Activated B cell treated with CpG ODN at 0.5 μM for 24 hours (primary cell): ENCODE measurements around the gene SMG7. TPM values are rescaled to one million over a fixed set of nuclear protein-coding genes. Genes with fewer than 3 reads are reported as not detected.

ENCODE experiments used
- ATAC-seq: fragments of 200-7000 bp; cut with Tn5 transposase; one replicate; pipeline ENCODE4 v1.10.0; 2021; ENCODE audit warnings: low read depth, mild to moderate bottlenecking, moderate library complexity
- CTCF ChIA-PET: fragments of 350-600 bp; sonication (Branson Sonifier 250); formaldehyde crosslinking; loops from one replicate; lab custom pipeline; 2021; ENCODE audit warnings: antibody characterized with exemption; lab: Charles Lee
- POLR2A ChIA-PET: fragments of 350-600 bp; sonication (Branson Sonifier 250); formaldehyde crosslinking; loops from one replicate; lab custom pipeline; 2021; ENCODE audit warnings: antibody characterized with exemption; lab: Charles Lee
- DNase-seq: peaks from one replicate; pipeline ENCODE4 v3.0.0; 2022
- H3K27ac Mint-ChIP-seq: one replicate; pipeline ENCODE4 v1.8.0; 2020; ENCODE audit warnings: mixed read lengths
- H3K27me3 Mint-ChIP-seq: one replicate; pipeline ENCODE4 v1.8.0; 2021; ENCODE audit warnings: mixed read lengths
- H3K36me3 Mint-ChIP-seq: one replicate; pipeline ENCODE4 v1.8.0; 2021; ENCODE audit warnings: low read depth, mixed read lengths
- H3K4me1 Mint-ChIP-seq: one replicate; pipeline ENCODE4 v1.8.0; 2021; ENCODE audit warnings: mixed read lengths
- H3K4me3 Mint-ChIP-seq: one replicate; pipeline ENCODE4 v1.8.0; 2020; ENCODE audit warnings: mild to moderate bottlenecking, mixed read lengths
- H3K9me3 Mint-ChIP-seq: one replicate; pipeline ENCODE4 v1.8.0; 2020; ENCODE audit warnings: mixed read lengths
- intact Hi-C: fragments of 100-400 bp; cut with micrococcal nuclease; formaldehyde crosslinking; loops from one replicate; pipeline ENCODE4 v1.15.1; 2024
- total RNA-seq: library from RNA; stranded (reverse); gene quantifications from 2 replicates; pipeline ENCODE4 v1.2.3, GENCODE V29; 2022
- TF ChIP-seq, protein P1 (sequence below): fragments of 200-600 bp; IDR thresholded peaks from one replicate; pipeline ENCODE4 v1.8.0; 2022; ENCODE audit warnings: antibody characterized with exemption, mild to moderate bottlenecking

Gene SMG7
- total RNA-seq, 1 donor from 2014 or later, result 83.5 TPM

DNA sequence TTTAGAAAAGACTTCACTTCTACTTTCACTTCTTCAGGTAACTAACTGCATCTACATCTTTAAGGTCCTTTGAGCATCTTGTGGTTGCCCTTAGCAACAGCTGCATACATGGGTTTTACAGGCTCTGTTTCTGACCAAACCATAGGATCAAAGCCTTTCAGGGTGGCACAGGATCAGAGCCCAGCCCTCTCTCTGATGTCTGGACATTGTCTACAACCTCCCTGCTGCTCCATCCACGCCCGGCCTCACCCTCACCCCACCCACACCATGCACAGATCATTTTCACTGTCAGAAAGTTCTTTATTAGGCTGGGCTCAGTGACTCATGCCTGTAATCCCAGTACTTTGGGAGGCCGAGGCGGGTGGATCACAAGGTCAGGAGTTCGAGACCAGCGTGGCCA is 112.7 kb downstream of the SMG7 start:
- TF ChIP-seq, protein P1, sequence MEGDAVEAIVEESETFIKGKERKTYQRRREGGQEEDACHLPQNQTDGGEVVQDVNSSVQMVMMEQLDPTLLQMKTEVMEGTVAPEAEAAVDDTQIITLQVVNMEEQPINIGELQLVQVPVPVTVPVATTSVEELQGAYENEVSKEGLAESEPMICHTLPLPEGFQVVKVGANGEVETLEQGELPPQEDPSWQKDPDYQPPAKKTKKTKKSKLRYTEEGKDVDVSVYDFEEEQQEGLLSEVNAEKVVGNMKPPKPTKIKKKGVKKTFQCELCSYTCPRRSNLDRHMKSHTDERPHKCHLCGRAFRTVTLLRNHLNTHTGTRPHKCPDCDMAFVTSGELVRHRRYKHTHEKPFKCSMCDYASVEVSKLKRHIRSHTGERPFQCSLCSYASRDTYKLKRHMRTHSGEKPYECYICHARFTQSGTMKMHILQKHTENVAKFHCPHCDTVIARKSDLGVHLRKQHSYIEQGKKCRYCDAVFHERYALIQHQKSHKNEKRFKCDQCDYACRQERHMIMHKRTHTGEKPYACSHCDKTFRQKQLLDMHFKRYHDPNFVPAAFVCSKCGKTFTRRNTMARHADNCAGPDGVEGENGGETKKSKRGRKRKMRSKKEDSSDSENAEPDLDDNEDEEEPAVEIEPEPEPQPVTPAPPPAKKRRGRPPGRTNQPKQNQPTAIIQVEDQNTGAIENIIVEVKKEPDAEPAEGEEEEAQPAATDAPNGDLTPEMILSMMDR, result no peak
- Mint-ChIP-seq H3K4me3 (no peak overlapping the region), H3K27me3 (no peaks in the 10 kb centered on the region), H3K27ac (peak overlapping the region; percentile 36), H3K9me3 (peaks cover 3% of the 10 kb centered on the region), H3K36me3 (peaks cover 51% of the 10 kb centered on the region), H3K4me1 (peaks cover 49% of the 10 kb centered on the region)
- ChIA-PET CTCF (no interaction called here), POLR2A (interaction anchor here (0.6 kb wide), 2 partner anchors 50 to 1354 kb away, joined by 3 to 6 read pairs; no protein-coding TSS in a partner anchor)
- no peak for ATAC-seq
- DNase-seq, result no peak
- intact Hi-C loops, result no loop called here

DNA sequence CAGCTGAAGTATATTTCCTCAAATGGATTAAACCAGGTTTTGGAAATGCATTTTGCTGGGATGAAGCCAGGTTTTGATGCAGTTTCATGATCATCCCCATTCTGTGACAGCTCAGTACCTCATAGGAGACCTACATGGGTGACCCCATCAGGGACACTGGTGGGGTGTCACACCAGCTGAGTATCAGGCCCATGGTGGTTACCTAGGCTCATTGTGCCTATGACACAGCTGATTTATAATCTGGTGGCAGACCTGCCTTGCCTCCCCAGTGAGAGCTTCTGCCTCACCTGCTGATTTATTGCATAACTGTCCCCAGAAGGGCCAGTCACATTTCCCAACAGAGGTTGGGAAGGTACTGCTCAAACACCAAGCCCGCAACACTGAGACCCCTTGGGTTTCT is 114.2 kb downstream of the SMG7 start:
- no peak overlapping the region for H3K27ac Mint-ChIP-seq
- DNase-seq (no peak), ATAC-seq (no peak)
- peaks cover 53% of the 10 kb centered on the region for H3K4me1 Mint-ChIP-seq
- POLR2A ChIA-PET, result no interaction called here
- H3K36me3 Mint-ChIP-seq, result peaks cover 49% of the 10 kb centered on the region
- CTCF ChIA-PET, result interaction anchor here (1.4 kb wide), 1 partner anchor 18 kb away, joined by 5 read pairs; no protein-coding TSS in a partner anchor
- H3K27me3 Mint-ChIP-seq, result no peaks in the 10 kb centered on the region
- TF ChIP-seq, protein P1, result no peak
- no peak overlapping the region for H3K4me3 Mint-ChIP-seq
- intact Hi-C loops, result no loop called here
- peaks cover 3% of the 10 kb centered on the region for H3K9me3 Mint-ChIP-seq

DNA sequence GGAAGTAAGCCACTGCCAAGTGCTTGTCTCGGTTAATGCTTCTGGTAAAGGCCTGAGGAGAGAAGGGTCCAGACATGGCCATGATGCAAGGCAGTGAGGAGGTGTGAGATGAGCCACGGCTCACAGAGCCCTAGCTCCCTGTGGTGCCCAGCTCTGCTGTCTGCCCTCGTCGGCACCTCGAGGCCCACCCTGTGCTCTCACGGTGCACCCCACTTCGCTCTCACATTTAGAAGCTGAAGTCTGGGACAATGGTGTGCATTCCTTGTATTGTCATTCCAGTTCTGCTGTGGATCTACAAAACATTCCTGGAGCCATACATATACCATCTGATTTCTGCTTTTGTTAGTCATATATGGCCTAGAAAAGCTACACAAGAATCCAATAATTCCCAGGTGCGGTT is 114.6 kb downstream of the SMG7 start:
- CTCF ChIA-PET, result interaction anchor here (1.4 kb wide), 1 partner anchor 18 kb away, joined by 5 read pairs; no protein-coding TSS in a partner anchor
- POLR2A ChIA-PET, result no interaction called here
- ATAC-seq (no peak), DNase-seq (no peak)
- TF ChIP-seq, protein P1, result no peak
- Mint-ChIP-seq H3K4me1 (peaks cover 54% of the 10 kb centered on the region), H3K27ac (no peak overlapping the region), H3K9me3 (peaks cover 3% of the 10 kb centered on the region), H3K27me3 (no peaks in the 10 kb centered on the region), H3K36me3 (peaks cover 47% of the 10 kb centered on the region), H3K4me3 (no peak overlapping the region)
- intact Hi-C loops, result no loop called here

DNA sequence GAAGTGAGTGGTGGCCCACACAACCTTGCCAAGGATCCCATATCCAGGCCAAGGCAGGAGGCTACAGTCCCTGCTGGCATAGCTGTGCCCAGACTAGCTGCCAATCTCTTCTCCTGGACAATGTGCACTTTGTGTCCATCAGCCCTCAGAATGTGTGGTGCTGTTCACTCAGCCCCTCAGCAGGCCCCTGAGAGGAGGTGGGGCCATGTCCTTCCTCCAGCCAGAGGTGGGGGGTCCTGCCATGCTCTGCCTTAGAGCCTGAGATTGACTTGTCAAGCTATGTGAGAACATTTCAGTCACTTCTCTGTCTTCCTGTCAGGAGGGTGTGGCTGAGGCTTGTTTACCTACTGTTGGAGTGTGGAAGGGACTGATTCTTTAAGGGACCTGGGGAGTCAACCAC is 116.5 kb downstream of the SMG7 start:
- POLR2A ChIA-PET, result interaction anchor here (0.9 to 4.2 kb wide), 9 partner anchors 11 to 117 kb away, joined by 3 to 80 read pairs (median 35); partner anchors contain the start of genes ARPC5 and SMG7
- peak overlapping the region; percentile 92 for H3K27ac Mint-ChIP-seq
- peaks cover 37% of the 10 kb centered on the region for H3K36me3 Mint-ChIP-seq
- DNase-seq, result no peak
- H3K9me3 Mint-ChIP-seq, result peaks cover 3% of the 10 kb centered on the region
- TF ChIP-seq, protein P1, result no peak
- intact Hi-C loops, result no loop called here
- ATAC-seq, result no peak
- peak overlapping the region; percentile 88 for H3K4me3 Mint-ChIP-seq
- H3K4me1 Mint-ChIP-seq, result peaks cover 66% of the 10 kb centered on the region
- no peaks in the 10 kb centered on the region for H3K27me3 Mint-ChIP-seq
- CTCF ChIA-PET, result interaction anchor here (1.0 to 3.2 kb wide), 2 partner anchors 9 to 104 kb away, joined by 5 to 24 read pairs; no protein-coding TSS in a partner anchor

DNA sequence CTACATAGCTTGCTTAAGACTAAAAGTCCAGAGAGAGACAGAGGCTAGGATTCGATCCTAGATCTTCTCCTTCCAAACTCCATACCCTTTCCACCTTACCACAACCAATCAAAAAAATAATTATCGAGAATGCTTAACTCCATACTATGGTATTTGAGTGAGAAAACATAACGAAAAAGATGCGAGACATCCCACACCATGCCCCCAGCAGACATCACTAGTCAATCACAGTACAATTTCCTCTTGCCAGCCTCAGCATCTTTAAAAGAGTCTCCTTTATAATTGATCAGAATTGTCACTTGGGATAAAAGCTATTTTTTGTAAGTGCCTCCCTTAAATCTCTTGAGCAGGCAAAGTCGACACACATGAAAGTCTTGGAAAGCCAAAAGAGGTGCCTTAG is 117.1 kb downstream of the SMG7 start:
- intact Hi-C loops, result no loop called here
- H3K9me3 Mint-ChIP-seq, result peaks cover 3% of the 10 kb centered on the region
- no peaks in the 10 kb centered on the region for H3K27me3 Mint-ChIP-seq
- ATAC-seq (no peak), DNase-seq (no peak)
- H3K4me3 Mint-ChIP-seq, result peak overlapping the region; percentile 88
- POLR2A ChIA-PET, result interaction anchor here (0.6 to 4.2 kb wide), 14 partner anchors 11 to 117 kb away, joined by 3 to 80 read pairs (median 10); partner anchors contain the start of genes ARPC5 and SMG7
- peak overlapping the region; percentile 92 for H3K27ac Mint-ChIP-seq
- H3K36me3 Mint-ChIP-seq, result peaks cover 31% of the 10 kb centered on the region
- TF ChIP-seq, protein P1, result no peak
- CTCF ChIA-PET, result interaction anchor here (1.0 to 3.2 kb wide), 3 partner anchors 10 to 105 kb away, joined by 4 to 24 read pairs (median 5); no protein-coding TSS in a partner anchor
- H3K4me1 Mint-ChIP-seq, result peaks cover 71% of the 10 kb centered on the region
